Thoracic aorta (tissue), 2 donors: Measurements from ENCODE around the gene ACTN4. TPM values are rescaled to one million over a fixed set of nuclear protein-coding genes. Genes with fewer than 3 reads are reported as not detected.

Experiments
- ATAC-seq: fragments of 150-250 bp; one replicate; pipeline ENCODE4 v1.8.0; 2017; ENCODE audit warnings: low read depth; ENCODE audit not compliant: insufficient number of reproducible peaks, low FRiP score
- DNase-seq: peaks from one replicate; pipeline ENCODE4 v3.0.0-alpha.2; 2020; ENCODE audit warnings: low spot score
- H3K27ac ChIP-seq, 2 donors: fragments of 200-600 bp; sonication (generic); 1 replicate in 1 of 2; 2 replicates in 1 of 2; pipeline ENCODE4 v1.5.1; 2016; ENCODE audit warnings: mild to moderate bottlenecking in 2 of 2, moderate library complexity in 2 of 2
- H3K27me3 ChIP-seq: fragments of 200-600 bp; sonication (generic); replicated peaks from 2 replicates; pipeline ENCODE4 v1.6.0; 2016; ENCODE audit warnings: mild to moderate bottlenecking; ENCODE audit not compliant: insufficient read depth
- H3K36me3 ChIP-seq: fragments of 200-600 bp; sonication (generic); one replicate; pipeline ENCODE4 v1.5.1; 2016
- H3K4me1 ChIP-seq, 2 donors: fragments of 200-600 bp; sonication (generic); 1 replicate in 1 of 2; 2 replicates in 1 of 2; pipeline versions ENCODE4 v1.5.1 to v1.6.0; 2016; ENCODE audit warnings: low read depth in 2 of 2, mild to moderate bottlenecking in 1 of 2; ENCODE audit not compliant: control insufficient read depth in 1 of 2
- H3K4me3 ChIP-seq: fragments of 200-600 bp; sonication (generic); 2 replicates; pipeline ENCODE4 v1.5.1; 2016; ENCODE audit warnings: mild to moderate bottlenecking
- H3K9me3 ChIP-seq: fragments of 200-600 bp; sonication (generic); 2 replicates; pipeline ENCODE4 v1.5.1; 2016
- CTCF ChIP-seq: fragments of 200-600 bp; sonication (generic); IDR thresholded peaks from one replicate; pipeline ENCODE4 v1.5.1; 2019; ENCODE audit warnings: antibody characterized with exemption
- total RNA-seq, 2 donors: library from RNA; depleted of rRNA; stranded (reverse); fragments of >200 nt; gene quantifications; one replicate each; pipeline versions ENCODE4 v1.1.0 to v1.2.3, GENCODE V29; 2016

The ACTN4 gene
- total RNA-seq, 2 donors from 2014 or later = 668 to 1,387 TPM

GRCh38 chr19:38690146-38690545 lies 42.7 kb downstream of the ACTN4 start:
- H3K27ac ChIP-seq = peak overlapping the region; percentile 99 to 100
- H3K4me1 ChIP-seq = peaks cover 71 to 96% of the 10 kb centered on the region in 2 donors
- no peaks in the 10 kb centered on the region for H3K36me3 ChIP-seq
- TF ChIP-seq CTCF = no peak
- ATAC-seq = no peak
- H3K4me3 ChIP-seq = no peak overlapping the region
- H3K27me3 ChIP-seq = no peaks in the 10 kb centered on the region
- no peak for DNase-seq
- no peaks in the 10 kb centered on the region for H3K9me3 ChIP-seq

- no peak overlapping the region for H3K4me3 ChIP-seq
- H3K27ac ChIP-seq = peak overlapping the region; percentile 99 to 100
- no peaks in the 10 kb centered on the region for H3K9me3 ChIP-seq
- TF ChIP-seq CTCF = no peak
- ATAC-seq = no peak
- H3K27me3 ChIP-seq = no peaks in the 10 kb centered on the region
- H3K4me1 ChIP-seq = peaks cover 71 to 96% of the 10 kb centered on the region in 2 donors
- DNase-seq = no peak
- H3K36me3 ChIP-seq = peaks cover 2% of the 10 kb centered on the region
These were observed 43.4 kb downstream of the ACTN4 start for GRCh38 chr19:38690832-38691231.

- peak; percentile 85 for DNase-seq
- Histone ChIP-seq H3K4me3 (peak overlapping the region; percentile 52), H3K27me3 (no peaks in the 10 kb centered on the region), H3K27ac (peak overlapping the region; percentile 99 to 100), H3K9me3 (no peaks in the 10 kb centered on the region), H3K36me3 (peaks cover 4% of the 10 kb centered on the region), H3K4me1 (peaks cover 71 to 96% of the 10 kb centered on the region in 2 donors)
- no peak for TF ChIP-seq CTCF
- ATAC-seq = peak; percentile 84
These were observed 44.5 kb downstream of the ACTN4 start for GRCh38 chr19:38691938-38692457.

- Histone ChIP-seq H3K4me1 (peaks cover 76 to 96% of the 10 kb centered on the region in 2 donors), H3K9me3 (no peaks in the 10 kb centered on the region), H3K27me3 (no peaks in the 10 kb centered on the region), H3K36me3 (peaks cover 4% of the 10 kb centered on the region), H3K27ac (peak overlapping the region; percentile 97 to 100), H3K4me3 (peak overlapping the region; percentile 52)
- DNase-seq = no peak
- no peak for ATAC-seq
- TF ChIP-seq CTCF = no peak
These were observed 45.3 kb downstream of the ACTN4 start for GRCh38 chr19:38692458-38693379.

- H3K27me3 ChIP-seq = no peaks in the 10 kb centered on the region
- peak overlapping the region; percentile 97 to 100 for H3K27ac ChIP-seq
- no peaks in the 10 kb centered on the region for H3K9me3 ChIP-seq
- DNase-seq (no peak), ATAC-seq (no peak)
- H3K36me3 ChIP-seq = peaks cover 4% of the 10 kb centered on the region
- peak overlapping the region; percentile 52 for H3K4me3 ChIP-seq
- TF ChIP-seq CTCF = no peak
- H3K4me1 ChIP-seq = peaks cover 72 to 96% of the 10 kb centered on the region in 2 donors
These were observed 46.2 kb downstream of the ACTN4 start for GRCh38 chr19:38693380-38694223.
